ENCODE measurements around the gene XPNPEP1. TPM values are rescaled to one million over a fixed set of nuclear protein-coding genes. Genes with fewer than 3 reads are reported as not detected.

Gene XPNPEP1

DNA sequence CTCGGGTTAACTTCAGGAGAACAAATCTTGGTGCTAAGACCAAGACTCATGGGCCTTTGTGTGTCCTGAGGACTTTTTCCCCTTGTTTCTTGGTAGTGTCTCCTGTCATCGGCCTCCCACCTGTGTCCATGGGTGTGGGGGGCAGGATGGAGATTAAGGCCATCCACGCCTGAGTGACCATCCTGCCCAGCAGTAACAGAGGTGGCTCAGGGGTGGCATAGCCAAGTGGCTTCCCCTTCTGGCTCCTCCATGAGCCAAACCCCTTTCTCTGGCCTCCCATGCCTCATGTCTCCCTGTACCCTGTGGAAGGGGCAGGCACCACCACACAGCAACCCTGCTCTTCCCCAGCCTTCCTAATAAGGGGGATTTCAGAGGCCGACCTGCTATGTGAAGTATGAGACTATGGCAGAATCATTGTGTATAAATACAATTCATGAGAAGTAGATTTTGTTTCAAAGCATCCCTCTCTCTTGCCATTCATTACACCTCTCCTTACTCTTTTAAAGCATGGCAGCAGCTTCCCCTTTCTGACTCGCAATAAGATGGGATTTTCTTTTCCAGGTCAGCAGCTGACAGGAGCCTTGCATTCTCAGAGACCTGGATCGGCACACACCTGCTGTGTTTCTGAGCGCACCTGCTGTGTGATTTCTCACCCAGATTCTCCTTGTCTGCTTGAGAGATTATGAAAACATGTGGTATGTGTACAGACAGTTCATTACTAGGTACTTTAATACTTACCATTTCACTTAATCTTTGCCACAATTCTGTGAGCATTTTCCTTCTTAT lies 102.5 kb downstream of the XPNPEP1 start:
- H3K27ac ChIP-seq (ENCODE audit: low read depth, low read length), result no peak overlapping the region
- no peak overlapping the region for H3K18ac ChIP-seq (ENCODE audit: low read length)
- H3K4ac ChIP-seq (ENCODE audit: low read depth, low read length), result no peak overlapping the region
- no peaks in the 10 kb centered on the region for H3K79me2 ChIP-seq (ENCODE audit: control insufficient read depth, insufficient read depth, low read length)
- no peak for DNase-seq
- no peak overlapping the region for H2BK120ac ChIP-seq (ENCODE audit: low read depth, low read length)
- no peak overlapping the region for H3K9ac ChIP-seq (ENCODE audit: low read length)
- WGBS (ENCODE audit: extremely low coverage, insufficient coverage, low lambda C conversion rate), result no CpG with 5 or more reads among the region's 7 CpGs
- no peak overlapping the region for H2BK5ac ChIP-seq (ENCODE audit: low read length)
- no peak overlapping the region for H3K4me3 ChIP-seq (ENCODE audit: low read length)
- no peak overlapping the region for H2BK15ac ChIP-seq (replicated peaks; ENCODE audit: low read depth)
- no peak overlapping the region for H2AK5ac ChIP-seq (ENCODE audit: low read length)
- H3K36me3 ChIP-seq (ENCODE audit: control insufficient read depth, insufficient read depth, low read length), result no peaks in the 10 kb centered on the region
- H3K79me1 ChIP-seq (ENCODE audit: low read length), result no peaks in the 10 kb centered on the region
- no peaks in the 10 kb centered on the region for H3K4me1 ChIP-seq (ENCODE audit: control insufficient read depth, low read depth, low read length)
- H3K56ac ChIP-seq (ENCODE audit: low read length), result no peak overlapping the region
- H3K27me3 ChIP-seq (ENCODE audit: insufficient read depth, low read length, poor library complexity), result no peaks in the 10 kb centered on the region
- H4K8ac ChIP-seq (ENCODE audit: low read depth, low read length), result no peak overlapping the region
- H3K4me2 ChIP-seq (ENCODE audit: low read length), result no peak overlapping the region
- H4K5ac ChIP-seq (ENCODE audit: low read length), result no peak overlapping the region
- H3K23ac ChIP-seq (ENCODE audit: low read length), result no peak overlapping the region

DNA sequence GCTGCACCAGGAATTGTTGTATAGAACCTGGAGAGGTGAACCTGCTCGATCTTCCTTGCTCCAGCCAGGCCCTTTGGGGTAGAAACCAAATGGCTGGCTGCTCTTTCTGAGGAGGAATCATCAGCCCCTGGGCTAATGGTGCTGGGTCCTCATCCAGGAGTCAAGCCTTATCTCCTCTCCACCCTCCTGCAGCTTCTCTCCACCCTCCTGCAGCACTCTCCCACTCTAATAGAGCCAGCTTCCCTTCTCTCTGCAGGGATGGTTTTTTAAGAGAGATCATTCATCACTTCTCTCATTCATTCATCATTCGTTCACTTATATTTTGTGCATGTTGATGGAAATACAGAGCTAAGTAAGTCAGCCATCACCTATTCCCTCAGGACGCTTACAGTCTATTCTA lies 103.5 kb downstream of the XPNPEP1 start:
- Histone ChIP-seq H3K4me1 (ENCODE audit: control insufficient read depth, low read depth, low read length) (no peaks in the 10 kb centered on the region), H4K8ac (ENCODE audit: low read depth, low read length) (no peak overlapping the region), H2BK120ac (ENCODE audit: low read depth, low read length) (no peak overlapping the region), H3K9ac (ENCODE audit: low read length) (no peak overlapping the region), H2BK15ac (replicated peaks; ENCODE audit: low read depth) (no peak overlapping the region), H3K27ac (ENCODE audit: low read depth, low read length) (no peak overlapping the region), H3K36me3 (ENCODE audit: control insufficient read depth, insufficient read depth, low read length) (no peaks in the 10 kb centered on the region), H3K4ac (ENCODE audit: low read depth, low read length) (no peak overlapping the region), H3K18ac (ENCODE audit: low read length) (no peak overlapping the region), H3K79me1 (ENCODE audit: low read length) (no peaks in the 10 kb centered on the region), H3K4me3 (ENCODE audit: low read length) (no peak overlapping the region), H3K79me2 (ENCODE audit: control insufficient read depth, insufficient read depth, low read length) (no peaks in the 10 kb centered on the region), H3K56ac (ENCODE audit: low read length) (no peak overlapping the region), H2BK5ac (ENCODE audit: low read length) (no peak overlapping the region), H2AK5ac (ENCODE audit: low read length) (no peak overlapping the region), H3K4me2 (ENCODE audit: low read length) (no peak overlapping the region), H4K5ac (ENCODE audit: low read length) (no peak overlapping the region), H3K23ac (ENCODE audit: low read length) (no peak overlapping the region), H3K27me3 (ENCODE audit: insufficient read depth, low read length, poor library complexity) (no peaks in the 10 kb centered on the region)
- no peak for DNase-seq
- WGBS (ENCODE audit: extremely low coverage, insufficient coverage, low lambda C conversion rate), result no CpG with 5 or more reads among the region's 3 CpGs

Small RNAs within 50 kb of the gene (small RNA-seq; reads per million reads assigned to genes)
- not detected for gene RNU4-5P (ENCODE audit: insufficient read depth)
